OCI-LY7 (cell line): ENCODE measurements around the gene TMEM269. TPM values are rescaled to one million over a fixed set of nuclear protein-coding genes. Genes with fewer than 3 reads are reported as not detected.

Source experiments
- BruUV-seq: library from RNA; stranded (reverse); fragments of 400-500 nt; replicated peaks from 2 replicates; lab custom pipeline; 2021; lab: Mats Ljungman, UMichigan
- CTCF ChIA-PET: fragments of 300-600 bp; sonication (Branson Sonifier 250); formaldehyde crosslinking; loops from one replicate; lab custom pipeline; 2022; ENCODE audit warnings: antibody characterized with exemption; ENCODE audit not compliant: unreplicated experiment; lab: Charles Lee
- POLR2A ChIA-PET: fragments of 300-600 bp; sonication (Branson Sonifier 250); formaldehyde crosslinking; loops from one replicate; lab custom pipeline; 2022; ENCODE audit warnings: antibody characterized with exemption; lab: Charles Lee
- DNase-seq: peaks from one replicate; pipeline ENCODE4 v3.0.0-alpha.2; 2015; ENCODE audit warnings: low spot score
- H2AFZ ChIP-seq: fragments of 200-600 bp; sonication (generic), shearing (Covaris generic); 2 replicates; pipeline ENCODE4 v1.6.1; 2014; ENCODE audit warnings: mild to moderate bottlenecking, antibody characterized with exemption, low read length, moderate library complexity
- H3K27ac ChIP-seq: fragments of 200-600 bp; sonication (generic); 2 replicates; pipeline ENCODE4 v1.5.1; 2014; ENCODE audit warnings: mixed run types, low read depth, mild to moderate bottlenecking, moderate library complexity, low read length, inconsistent platforms; ENCODE audit not compliant: poor library complexity, severe bottlenecking
- H3K36me3 ChIP-seq: fragments of 200-600 bp; sonication (generic); 2 replicates; pipeline ENCODE4 v1.6.1; 2014; ENCODE audit warnings: mild to moderate bottlenecking, antibody characterized with exemption, low read length, moderate library complexity, mixed read lengths; ENCODE audit not compliant: insufficient read depth
- H3K4me1 ChIP-seq: fragments of 200-600 bp; sonication (generic); 2 replicates; pipeline ENCODE4 v1.5.1; 2014; ENCODE audit warnings: mild to moderate bottlenecking, low read length; ENCODE audit not compliant: insufficient read depth, poor library complexity, severe bottlenecking
- H3K4me2 ChIP-seq: fragments of 200-600 bp; sonication (generic); 2 replicates; pipeline ENCODE4 v1.6.1; 2014; ENCODE audit warnings: mild to moderate bottlenecking, low read length
- H3K4me3 ChIP-seq: fragments of 200-600 bp; sonication (generic); 2 replicates; pipeline ENCODE4 v1.5.1; 2014; ENCODE audit warnings: mild to moderate bottlenecking, low read depth, low read length; ENCODE audit not compliant: poor library complexity, severe bottlenecking
- H3K79me2 ChIP-seq: fragments of 200-600 bp; sonication (generic); 2 replicates; pipeline ENCODE4 v1.6.1; 2016; ENCODE audit warnings: low read depth, mild to moderate bottlenecking, low read length, moderate library complexity, mixed read lengths; ENCODE audit not compliant: insufficient read depth
- H3K9me2 ChIP-seq: fragments of 200-600 bp; sonication (generic); 2 replicates; pipeline ENCODE4 v1.6.1; 2016; ENCODE audit warnings: mild to moderate bottlenecking, low read length, mixed read lengths; ENCODE audit not compliant: insufficient read depth
- H3K9me3 ChIP-seq: fragments of 200-600 bp; sonication (generic); 2 replicates; pipeline ENCODE4 v1.6.1; 2014; ENCODE audit warnings: mild to moderate bottlenecking, mixed run types, low read length, mixed read lengths
- H4K20me1 ChIP-seq: fragments of 200-600 bp; sonication (generic); 2 replicates; pipeline ENCODE4 v1.6.1; 2014; ENCODE audit warnings: mild to moderate bottlenecking, antibody characterized with exemption, low read length, moderate library complexity, mixed read lengths; ENCODE audit not compliant: insufficient read depth
- EZH2phosphoT487 ChIP-seq: fragments of 200-600 bp; sonication (generic); IDR thresholded peaks from 2 replicates; pipeline ENCODE4 v1.6.1; 2018; ENCODE audit warnings: low read depth, borderline replicate concordance, mild to moderate bottlenecking, mixed run types, antibody characterized with exemption, low read length, moderate library complexity, mixed read lengths
- intact Hi-C: fragments of 100-400 bp; cut with micrococcal nuclease; formaldehyde crosslinking; loops from one replicate; pipeline ENCODE4 v1.10.0; 2022; ENCODE audit not compliant: unreplicated experiment
- total RNA-seq, 2 experiments: library from RNA; depleted of rRNA in 1 of 2; stranded (reverse); fragments of >200 nt in 1 of 2; shearing (Covaris generic) in 1 of 2; gene quantifications; 2 replicates each; pipeline ENCODE4 v1.2.3, GENCODE V29; 2014 to 2022
- TF ChIP-seq, protein P1 (sequence below): fragments of 200-600 bp; sonication (generic); conservative IDR thresholded peaks from 2 replicates; pipeline ENCODE4 v1.5.1; 2014; ENCODE audit warnings: mild to moderate bottlenecking, antibody characterized with exemption, low read length, moderate library complexity, mixed read lengths

The TMEM269 gene
- total RNA-seq, 2 experiments from 2014 or later, result 0.16 to 0.46 TPM

DNA sequence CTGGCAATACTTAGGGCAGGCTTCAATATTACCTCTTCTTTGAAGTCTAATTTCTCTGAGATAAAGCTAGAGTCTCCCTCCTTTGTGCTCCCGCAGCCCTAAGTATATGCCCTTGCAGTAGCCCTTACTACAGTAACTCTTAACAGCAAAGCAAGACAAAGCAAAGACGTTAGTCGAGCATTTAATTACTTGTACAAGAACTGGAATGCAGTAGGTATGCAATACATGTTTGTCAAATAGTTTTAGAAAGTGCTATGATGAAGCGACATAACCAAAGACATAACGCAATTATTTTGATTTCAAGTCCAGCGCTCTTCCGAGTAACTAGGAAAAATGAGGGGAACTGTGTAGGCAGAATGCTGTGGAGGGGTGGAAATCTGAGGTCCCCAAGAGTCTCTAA lies 19.5 kb upstream of the TMEM269 start:
- TF ChIP-seq, protein P1, sequence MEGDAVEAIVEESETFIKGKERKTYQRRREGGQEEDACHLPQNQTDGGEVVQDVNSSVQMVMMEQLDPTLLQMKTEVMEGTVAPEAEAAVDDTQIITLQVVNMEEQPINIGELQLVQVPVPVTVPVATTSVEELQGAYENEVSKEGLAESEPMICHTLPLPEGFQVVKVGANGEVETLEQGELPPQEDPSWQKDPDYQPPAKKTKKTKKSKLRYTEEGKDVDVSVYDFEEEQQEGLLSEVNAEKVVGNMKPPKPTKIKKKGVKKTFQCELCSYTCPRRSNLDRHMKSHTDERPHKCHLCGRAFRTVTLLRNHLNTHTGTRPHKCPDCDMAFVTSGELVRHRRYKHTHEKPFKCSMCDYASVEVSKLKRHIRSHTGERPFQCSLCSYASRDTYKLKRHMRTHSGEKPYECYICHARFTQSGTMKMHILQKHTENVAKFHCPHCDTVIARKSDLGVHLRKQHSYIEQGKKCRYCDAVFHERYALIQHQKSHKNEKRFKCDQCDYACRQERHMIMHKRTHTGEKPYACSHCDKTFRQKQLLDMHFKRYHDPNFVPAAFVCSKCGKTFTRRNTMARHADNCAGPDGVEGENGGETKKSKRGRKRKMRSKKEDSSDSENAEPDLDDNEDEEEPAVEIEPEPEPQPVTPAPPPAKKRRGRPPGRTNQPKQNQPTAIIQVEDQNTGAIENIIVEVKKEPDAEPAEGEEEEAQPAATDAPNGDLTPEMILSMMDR, result no peak
- TF ChIP-seq EZH2phosphoT487, result no peak
- intact Hi-C loops, result loop anchor here (5.0 to 10.0 kb wide), 2 partner anchors 192 to 430 kb away; partner anchors contain the start of genes FOXJ3 and SLC2A1
- POLR2A ChIA-PET, result interaction anchor here (3.5 kb wide), 1 partner anchor 81 kb away, joined by 35 read pairs; the partner anchor contains the start of gene ZNF691
- H3K4me3 ChIP-seq, result peak overlapping the region; percentile 82
- no TSS peak for BruUV-seq
- H3K79me2 ChIP-seq, result peaks cover 37% of the 10 kb centered on the region
- no peak overlapping the region for H2AFZ ChIP-seq
- peak overlapping the region; percentile 88 for H3K4me2 ChIP-seq
- peaks cover 23% of the 10 kb centered on the region for H3K36me3 ChIP-seq
- no peaks in the 10 kb centered on the region for H3K9me2 ChIP-seq
- peaks cover 27% of the 10 kb centered on the region for H3K4me1 ChIP-seq
- H3K27ac ChIP-seq, result no peak overlapping the region
- DNase-seq, result no peak
- CTCF ChIA-PET, result interaction anchor here (2.3 kb wide), 1 partner anchor 82 kb away, joined by 9 read pairs; the partner anchor contains the start of gene ZNF691
- no peaks in the 10 kb centered on the region for H3K9me3 ChIP-seq
- peaks cover 10% of the 10 kb centered on the region for H4K20me1 ChIP-seq

DNA sequence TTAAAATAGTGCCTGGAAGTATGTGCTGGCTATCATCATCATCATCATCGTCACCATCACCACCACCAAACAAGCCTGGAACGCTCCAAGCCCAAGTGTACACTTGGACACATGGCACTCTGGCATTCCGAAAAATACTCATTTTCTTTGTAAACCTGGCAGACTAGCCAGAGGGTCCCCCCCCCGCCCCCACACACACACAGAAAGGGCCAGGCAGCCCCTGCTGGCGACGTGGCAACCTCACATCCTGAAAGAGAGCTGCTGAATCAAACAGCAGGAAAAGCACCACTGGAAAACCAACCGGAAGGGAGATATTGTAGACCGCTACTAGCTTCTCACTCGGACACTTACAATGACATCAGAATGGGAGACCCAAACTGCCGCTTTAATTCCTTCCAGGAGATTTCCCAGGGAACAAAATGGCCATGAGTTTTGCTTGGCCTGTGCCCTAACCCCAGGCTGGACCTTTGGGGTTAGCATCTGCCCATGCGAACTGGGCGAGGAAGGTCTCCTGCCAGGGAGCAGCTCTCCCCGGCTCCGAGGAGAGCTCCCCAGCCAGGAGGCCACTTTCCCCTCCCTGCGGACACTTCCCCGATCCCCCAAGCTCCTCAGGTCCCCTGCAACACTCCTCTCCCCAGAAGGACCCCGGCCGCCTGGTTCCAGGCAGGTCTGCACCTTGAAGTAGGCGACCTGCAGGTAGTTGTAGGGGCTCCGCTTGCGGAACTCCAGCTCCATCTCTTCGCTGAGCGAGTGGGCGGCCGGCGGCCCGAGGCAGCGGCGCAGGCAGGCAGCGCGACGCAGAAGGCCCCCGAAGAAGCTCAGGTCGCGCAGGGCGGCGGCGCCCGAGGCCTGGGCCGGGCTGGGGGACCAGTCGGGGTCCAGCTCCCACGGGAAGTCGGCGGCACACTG lies 18.7 kb upstream of the TMEM269 start:
- H3K79me2 ChIP-seq, result peaks cover 43% of the 10 kb centered on the region
- ChIA-PET POLR2A (interaction anchor here (0.6 to 3.5 kb wide), 17 partner anchors 8 to 1792 kb away, joined by 3 to 35 read pairs (median 3); partner anchors contain the start of genes PPCS, PPIH and ZNF691), CTCF (interaction anchor here (1.1 to 2.3 kb wide), 3 partner anchors 42 to 176 kb away, joined by 4 to 9 read pairs (median 4); partner anchors contain the start of gene ZNF691)
- TF ChIP-seq, protein P1, result peak; percentile 72
- TF ChIP-seq EZH2phosphoT487, result no peak
- BruUV-seq, result no TSS peak
- DNase-seq, result peak; percentile 58
- H3K4me2 ChIP-seq, result peak overlapping the region; percentile 88
- peaks cover 29% of the 10 kb centered on the region for H3K36me3 ChIP-seq
- peak overlapping the region; percentile 50 for H3K27ac ChIP-seq
- intact Hi-C loops, result loop anchor here (2.0 to 10.0 kb wide), 3 partner anchors 83 to 431 kb away; partner anchors contain the start of genes FOXJ3, SLC2A1 and YBX1
- H3K9me2 ChIP-seq, result no peaks in the 10 kb centered on the region
- H3K4me3 ChIP-seq, result peak overlapping the region; percentile 82
- peaks cover 27% of the 10 kb centered on the region for H3K4me1 ChIP-seq
- peak overlapping the region; percentile 57; the same call in 1 of the 2 replicates for H2AFZ ChIP-seq
- H3K9me3 ChIP-seq, result no peaks in the 10 kb centered on the region
- peaks cover 10% of the 10 kb centered on the region for H4K20me1 ChIP-seq
